ENCODE data around the gene QKI.

DNA sequence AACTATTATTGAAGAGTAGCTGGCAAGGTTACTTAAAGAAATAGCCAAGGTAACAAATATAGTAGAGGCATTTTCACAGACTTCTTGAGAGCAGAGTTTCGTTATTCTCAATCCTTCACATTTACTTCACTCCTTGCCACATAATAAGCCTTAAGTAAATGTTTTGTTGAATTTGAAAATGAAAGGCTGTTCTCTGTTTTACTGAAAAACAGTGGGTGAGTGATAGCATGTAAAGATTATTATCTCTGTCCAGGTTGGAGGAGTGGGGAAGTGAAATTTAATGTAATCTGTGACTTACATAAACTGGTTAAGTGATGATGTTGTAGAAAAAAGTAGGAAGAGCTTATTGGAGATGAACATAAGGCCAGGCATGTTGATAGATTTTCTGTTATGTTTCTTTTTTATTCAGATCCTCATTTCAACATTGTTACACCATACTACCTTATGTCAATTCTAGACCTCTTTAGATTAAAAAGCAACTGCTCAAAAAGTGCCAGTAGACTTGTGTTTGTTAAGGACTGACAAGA, 55.0 kb downstream of the QKI start:
- TF ChIP-seq RAD21 (IDR thresholded peaks at IDR 0.05; ENCODE audit: low read depth) (no peak), TAF1 (IDR thresholded peaks at IDR 0.05; ENCODE audit: low read depth) (no peak), USF1 (IDR thresholded peaks at IDR 0.05) (no peak), YY1 (IDR thresholded peaks at IDR 0.05; ENCODE audit: low read depth) (no peak)
